HepG2 (cell line): ENCODE results near the gene CARMIL1. TPM values are rescaled to one million over a fixed set of nuclear protein-coding genes. Genes with fewer than 3 reads are reported as not detected.

Source experiments
- ATAC-seq: fragments of 200-7000 bp; cut with Tn5 transposase; 3 replicates; pipeline ENCODE4 v1.9.1; 2020; ENCODE audit warnings: mild to moderate bottlenecking, moderate library complexity
- BruUV-seq: library from RNA; stranded (reverse); fragments of 400-500 nt; replicated peaks from 2 replicates; lab custom pipeline; 2021; lab: Mats Ljungman, UMichigan
- CTCF ChIA-PET: fragments of 300-600 bp; formaldehyde crosslinking; extraction: SDS; loops from one replicate; lab custom pipeline; 2021; ENCODE audit warnings: low total read pairs, inconsistent platforms, low intra/inter-chr PET ratio; lab: Yijun Ruan, JAX
- POLR2A ChIA-PET: fragments of 350-600 bp; sonication (Branson Sonifier 250); formaldehyde crosslinking; loops from one replicate; lab custom pipeline; 2020; ENCODE audit warnings: antibody characterized with exemption, inconsistent platforms; lab: Yijun Ruan, JAX
- DNase-seq: peaks from one replicate; pipeline ENCODE4 v3.0.0-alpha.2; 2015; ENCODE audit warnings: low spot score
- FAIRE-seq: peaks from 3 replicates; lab custom pipeline; 2011; peaks lifted over from hg19 to GRCh38; lab: Jason Lieb, UNC
- H2AFZ ChIP-seq: one replicate; pipeline ENCODE4 v1.6.1; 2011; ENCODE audit warnings: low read length, inconsistent platforms
- H3K27ac ChIP-seq: fragments of 300-600 bp; 3 replicates; pipeline ENCODE4 v1.8.0; 2011; ENCODE audit warnings: mixed run types, mild to moderate bottlenecking, mixed read lengths, low read length, inconsistent platforms; ENCODE audit not compliant: insufficient read depth; ENCODE audit errors: extremely low read length
- H3K27me3 ChIP-seq, 2 experiments: fragments of 200-600 bp in 1 of 2; 2 replicates in 1 of 2; 3 replicates in 1 of 2; pipeline versions ENCODE4 v1.6.0 to v1.8.0; 2011; ENCODE audit warnings: low read length in 2 of 2, mild to moderate bottlenecking in 2 of 2, moderate library complexity in 2 of 2, inconsistent platforms in 1 of 2; ENCODE audit not compliant: insufficient read depth in 2 of 2, control insufficient read depth in 1 of 2
- H3K36me3 ChIP-seq, 2 experiments: fragments of 200-600 bp in 1 of 2; replicated peaks in 1 of 2; 2 replicates in 1 of 2; 3 replicates in 1 of 2; pipeline versions ENCODE4 v1.5.1 to v1.8.0; 2011; ENCODE audit warnings: low read length in 2 of 2, inconsistent platforms in 1 of 2; ENCODE audit not compliant: insufficient read depth in 2 of 2, control insufficient read depth in 1 of 2
- H3K4me1 ChIP-seq: 2 replicates; pipeline ENCODE4 v1.5.1; 2012; ENCODE audit warnings: low read length, inconsistent platforms; ENCODE audit not compliant: insufficient read depth
- H3K4me2 ChIP-seq: 2 replicates; pipeline ENCODE4 v1.6.0; 2011; ENCODE audit warnings: low read depth, low read length, inconsistent platforms
- H3K4me3 ChIP-seq, 3 experiments: fragments of 200-600 bp in 1 of 3; sonication (generic), shearing (Covaris generic) in 1 of 3; replicated peaks in 1 of 3; 2 replicates each; pipeline ENCODE4 v1.5.1; 2011 to 2016; ENCODE audit warnings: low read length in 3 of 3, inconsistent platforms in 2 of 3, low read depth in 2 of 3, mild to moderate bottlenecking in 2 of 3, control low read depth in 1 of 3, mixed read lengths in 1 of 3; ENCODE audit not compliant: insufficient read depth in 1 of 3
- H3K79me2 ChIP-seq: one replicate; pipeline ENCODE4 v1.6.1; 2011; ENCODE audit warnings: low read length, inconsistent platforms; ENCODE audit not compliant: insufficient read depth
- H3K9ac ChIP-seq: 2 replicates; pipeline ENCODE4 v1.6.0; 2011; ENCODE audit warnings: mild to moderate bottlenecking, low read depth, low read length, inconsistent platforms; ENCODE audit not compliant: insufficient read depth
- H3K9me3 ChIP-seq: 2 replicates; pipeline ENCODE4 v1.5.1; 2012; ENCODE audit warnings: mild to moderate bottlenecking, low read length
- H4K20me1 ChIP-seq: 2 replicates; pipeline ENCODE4 v1.6.0; 2011; ENCODE audit warnings: inconsistent platforms, mild to moderate bottlenecking, low read length, moderate library complexity; ENCODE audit not compliant: insufficient read depth
- MAFF ChIP-seq: IDR thresholded peaks from 2 replicates; pipeline ENCODE4 v1.6.1; 2011; ENCODE audit warnings: low read depth, low read length, improper control_type of control experiment
- MAFK ChIP-seq, 2 experiments: IDR thresholded peaks in 1 of 2; conservative IDR thresholded peaks in 1 of 2; 2 replicates each; pipeline ENCODE4 v1.6.1; 2011; ENCODE audit warnings: improper control_type of control experiment in 2 of 2, low read length in 2 of 2
- MIXL1 ChIP-seq: IDR thresholded peaks from 2 replicates; pipeline ENCODE4 v1.6.1; 2016
- WGBS: methylation state at CpG from one replicate; pipeline ENCODE4 v1.1.6; 2017; ENCODE audit warnings: low lambda C conversion rate; 5-methylcytosine and 5-hydroxymethylcytosine counted together
- in situ Hi-C: cut with HindIII; loops from 2 replicates; pipeline ENCODE4 v1.10.0; 2017; ENCODE audit warnings: low pct_unique_long_range_greater_than_20kb; ENCODE audit not compliant: extremely low pct_ligation_motif_present
- intact Hi-C: fragments of 100-400 bp; cut with micrococcal nuclease; formaldehyde crosslinking; loops from one replicate; pipeline ENCODE4 v1.10.0; 2022; ENCODE audit not compliant: unreplicated experiment
- polyA plus RNA-seq, 8 experiments: library from polyadenylated mRNA; depleted of rRNA in 3 of 8; stranded (reverse) in 7 of 8; unstranded in 1 of 8; fragments of >200 nt; fragmentation: Illumina TruSeq in 4 of 8; extraction: Trizol in 4 of 8; gene quantifications; 2 replicates each; pipeline versions ENCODE4 v1.2.1 to v1.2.3, GENCODE V29; 2011 to 2016; ENCODE audit warnings: low read depth in 4 of 8, missing spikeins in 1 of 8, mixed read lengths in 1 of 8; ENCODE audit not compliant: insufficient read depth in 1 of 8
- total RNA-seq, 5 experiments: library from RNA; depleted of rRNA; stranded (reverse); fragments of >200 nt; fragmentation: Illumina TruSeq; extraction: Trizol; gene quantifications; 2 replicates each; pipeline ENCODE4 v1.2.3, GENCODE V29; 2016; ENCODE audit warnings: low read depth in 1 of 5
- TF ChIP-seq, protein P1 (sequence below): sonication (generic); formaldehyde crosslinking; conservative IDR thresholded peaks from 2 replicates; pipeline ENCODE4 v1.4.0; 2020; ENCODE audit warnings: missing genetic modification reagents
- TF ChIP-seq, protein P2 (sequence below): sonication (generic); formaldehyde crosslinking; IDR thresholded peaks from 2 replicates; pipeline ENCODE4 v1.5.1; 2020; ENCODE audit warnings: missing genetic modification reagents, mild to moderate bottlenecking, borderline replicate concordance

CARMIL1 gene
- total and polyA plus RNA-seq, 2 of the 13 experiments (the other 11 are each of a cell fraction or from before 2014, with no cell fraction given) = 1.8 to 2.6 TPM

DNA sequence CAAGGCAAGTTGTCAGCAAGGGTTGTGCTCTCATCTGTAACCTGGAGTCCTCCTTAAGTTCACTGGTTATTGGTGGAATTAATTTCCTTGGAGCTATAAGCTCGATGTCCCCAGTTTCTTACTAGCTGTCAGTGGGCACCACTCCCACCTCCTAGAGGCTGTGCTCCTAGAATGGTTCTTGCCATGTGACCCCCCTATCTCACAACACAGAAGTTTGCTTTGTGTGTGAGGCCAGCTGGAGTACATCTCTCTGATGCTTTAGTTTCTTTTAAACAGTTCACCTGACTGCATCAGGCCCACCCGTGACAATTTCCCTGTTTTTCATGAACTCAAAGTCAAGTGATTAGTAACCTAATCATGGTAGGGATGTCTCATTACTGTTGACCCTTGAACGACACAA lies 193.7 kb downstream of the CARMIL1 start (continued):
- TF ChIP-seq, protein P1, sequence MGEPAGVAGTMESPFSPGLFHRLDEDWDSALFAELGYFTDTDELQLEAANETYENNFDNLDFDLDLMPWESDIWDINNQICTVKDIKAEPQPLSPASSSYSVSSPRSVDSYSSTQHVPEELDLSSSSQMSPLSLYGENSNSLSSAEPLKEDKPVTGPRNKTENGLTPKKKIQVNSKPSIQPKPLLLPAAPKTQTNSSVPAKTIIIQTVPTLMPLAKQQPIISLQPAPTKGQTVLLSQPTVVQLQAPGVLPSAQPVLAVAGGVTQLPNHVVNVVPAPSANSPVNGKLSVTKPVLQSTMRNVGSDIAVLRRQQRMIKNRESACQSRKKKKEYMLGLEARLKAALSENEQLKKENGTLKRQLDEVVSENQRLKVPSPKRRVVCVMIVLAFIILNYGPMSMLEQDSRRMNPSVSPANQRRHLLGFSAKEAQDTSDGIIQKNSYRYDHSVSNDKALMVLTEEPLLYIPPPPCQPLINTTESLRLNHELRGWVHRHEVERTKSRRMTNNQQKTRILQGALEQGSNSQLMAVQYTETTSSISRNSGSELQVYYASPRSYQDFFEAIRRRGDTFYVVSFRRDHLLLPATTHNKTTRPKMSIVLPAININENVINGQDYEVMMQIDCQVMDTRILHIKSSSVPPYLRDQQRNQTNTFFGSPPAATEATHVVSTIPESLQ (CRISPR knock-in tag) = no peak
- no peak for TF ChIP-seq MIXL1 (CRISPR knock-in tag)

DNA sequence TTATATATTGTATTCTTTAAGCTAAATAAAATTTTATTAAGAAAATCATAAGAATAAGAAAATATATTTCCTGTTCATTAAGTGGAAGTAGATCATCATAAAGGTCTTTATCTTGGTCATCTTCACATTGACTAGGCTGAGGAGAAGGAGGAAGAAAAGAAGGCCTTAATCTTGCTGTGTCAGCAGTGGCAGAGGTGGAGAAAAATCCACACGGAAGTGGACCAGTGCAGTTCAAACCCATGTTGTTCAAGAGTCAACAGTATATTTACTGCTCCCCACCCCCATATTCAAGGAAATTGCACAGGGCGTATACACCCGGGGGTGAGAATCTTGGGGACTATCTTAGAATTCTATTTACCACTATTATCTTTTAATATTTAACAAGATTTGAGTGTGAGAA lies 194.3 kb downstream of the CARMIL1 start:
- no peaks in the 10 kb centered on the region for H3K79me2 ChIP-seq
- BruUV-seq = no TSS peak
- no peaks in the 10 kb centered on the region for H3K9me3 ChIP-seq
- FAIRE-seq = no peak
- POLR2A ChIA-PET = no interaction called here
- no peaks in the 10 kb centered on the region for H4K20me1 ChIP-seq
- CTCF ChIA-PET = no interaction called here
- H2AFZ ChIP-seq = no peak overlapping the region
- peak; percentile 71 to 78 for TF ChIP-seq MAFK (conservative IDR thresholded peaks at IDR 0.05 in 1 of 2, IDR thresholded peaks at IDR 0.05 in 1 of 2; ENCODE audit: low read length in 2 of 2)
- peak; percentile 59 for TF ChIP-seq MAFF
- TF ChIP-seq, protein P2, sequence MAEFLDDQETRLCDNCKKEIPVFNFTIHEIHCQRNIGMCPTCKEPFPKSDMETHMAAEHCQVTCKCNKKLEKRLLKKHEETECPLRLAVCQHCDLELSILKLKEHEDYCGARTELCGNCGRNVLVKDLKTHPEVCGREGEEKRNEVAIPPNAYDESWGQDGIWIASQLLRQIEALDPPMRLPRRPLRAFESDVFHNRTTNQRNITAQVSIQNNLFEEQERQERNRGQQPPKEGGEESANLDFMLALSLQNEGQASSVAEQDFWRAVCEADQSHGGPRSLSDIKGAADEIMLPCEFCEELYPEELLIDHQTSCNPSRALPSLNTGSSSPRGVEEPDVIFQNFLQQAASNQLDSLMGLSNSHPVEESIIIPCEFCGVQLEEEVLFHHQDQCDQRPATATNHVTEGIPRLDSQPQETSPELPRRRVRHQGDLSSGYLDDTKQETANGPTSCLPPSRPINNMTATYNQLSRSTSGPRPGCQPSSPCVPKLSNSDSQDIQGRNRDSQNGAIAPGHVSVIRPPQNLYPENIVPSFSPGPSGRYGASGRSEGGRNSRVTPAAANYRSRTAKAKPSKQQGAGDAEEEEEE (CRISPR knock-in tag) = no peak
- TF ChIP-seq, all 625 proteins: peak for 2
- H3K27me3 ChIP-seq = no peaks in the 10 kb centered on the region
- in situ Hi-C loops (no loop called here), intact Hi-C loops (no loop called here)
- no peak for DNase-seq
- H3K4me3 ChIP-seq = no peak overlapping the region
- H3K4me2 ChIP-seq = no peak overlapping the region
- ATAC-seq = no peak
- H3K27ac ChIP-seq = no peak overlapping the region
- 87% methylated on average over 3 of the region's 3 CpGs for WGBS
- no peaks in the 10 kb centered on the region for H3K4me1 ChIP-seq
- H3K9ac ChIP-seq = no peak overlapping the region
- H3K36me3 ChIP-seq = no peaks in the 10 kb centered on the region
